ENCODE data around the gene AK5.

The AK5 gene

DNA sequence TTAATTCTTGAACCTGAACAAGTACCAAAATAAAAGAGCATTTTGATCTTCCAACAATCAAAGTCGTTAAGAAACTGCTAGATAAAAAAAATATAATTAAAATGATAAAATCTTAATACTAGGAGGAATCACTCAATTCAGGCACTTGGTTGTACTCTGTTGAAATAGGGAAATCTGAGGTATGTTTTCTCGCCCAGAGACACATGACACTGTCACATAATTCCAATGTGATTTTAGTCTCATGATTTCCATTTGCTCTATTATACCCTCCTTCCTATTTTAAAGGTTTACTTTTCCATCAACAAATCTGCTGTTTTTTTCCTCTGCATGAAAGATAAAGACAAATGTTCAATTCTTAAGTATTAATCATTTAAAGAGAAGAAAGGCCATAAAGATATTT, 303.1 kb downstream of the AK5 start:
- Histone ChIP-seq H3K36me3 (no peaks in the 10 kb centered on the region), H3K9me3 (no peaks in the 10 kb centered on the region), H3K4me3 (ENCODE audit: low read depth, low read length) (no peak overlapping the region), H3K4me1 (no peaks in the 10 kb centered on the region), H3K27me3 (no peaks in the 10 kb centered on the region)
- TF ChIP-seq, protein P1, sequence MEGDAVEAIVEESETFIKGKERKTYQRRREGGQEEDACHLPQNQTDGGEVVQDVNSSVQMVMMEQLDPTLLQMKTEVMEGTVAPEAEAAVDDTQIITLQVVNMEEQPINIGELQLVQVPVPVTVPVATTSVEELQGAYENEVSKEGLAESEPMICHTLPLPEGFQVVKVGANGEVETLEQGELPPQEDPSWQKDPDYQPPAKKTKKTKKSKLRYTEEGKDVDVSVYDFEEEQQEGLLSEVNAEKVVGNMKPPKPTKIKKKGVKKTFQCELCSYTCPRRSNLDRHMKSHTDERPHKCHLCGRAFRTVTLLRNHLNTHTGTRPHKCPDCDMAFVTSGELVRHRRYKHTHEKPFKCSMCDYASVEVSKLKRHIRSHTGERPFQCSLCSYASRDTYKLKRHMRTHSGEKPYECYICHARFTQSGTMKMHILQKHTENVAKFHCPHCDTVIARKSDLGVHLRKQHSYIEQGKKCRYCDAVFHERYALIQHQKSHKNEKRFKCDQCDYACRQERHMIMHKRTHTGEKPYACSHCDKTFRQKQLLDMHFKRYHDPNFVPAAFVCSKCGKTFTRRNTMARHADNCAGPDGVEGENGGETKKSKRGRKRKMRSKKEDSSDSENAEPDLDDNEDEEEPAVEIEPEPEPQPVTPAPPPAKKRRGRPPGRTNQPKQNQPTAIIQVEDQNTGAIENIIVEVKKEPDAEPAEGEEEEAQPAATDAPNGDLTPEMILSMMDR (IDR thresholded peaks at IDR 0.05; ENCODE audit: low read depth, low read length), result no peak
- no peak for DNase-seq

DNA sequence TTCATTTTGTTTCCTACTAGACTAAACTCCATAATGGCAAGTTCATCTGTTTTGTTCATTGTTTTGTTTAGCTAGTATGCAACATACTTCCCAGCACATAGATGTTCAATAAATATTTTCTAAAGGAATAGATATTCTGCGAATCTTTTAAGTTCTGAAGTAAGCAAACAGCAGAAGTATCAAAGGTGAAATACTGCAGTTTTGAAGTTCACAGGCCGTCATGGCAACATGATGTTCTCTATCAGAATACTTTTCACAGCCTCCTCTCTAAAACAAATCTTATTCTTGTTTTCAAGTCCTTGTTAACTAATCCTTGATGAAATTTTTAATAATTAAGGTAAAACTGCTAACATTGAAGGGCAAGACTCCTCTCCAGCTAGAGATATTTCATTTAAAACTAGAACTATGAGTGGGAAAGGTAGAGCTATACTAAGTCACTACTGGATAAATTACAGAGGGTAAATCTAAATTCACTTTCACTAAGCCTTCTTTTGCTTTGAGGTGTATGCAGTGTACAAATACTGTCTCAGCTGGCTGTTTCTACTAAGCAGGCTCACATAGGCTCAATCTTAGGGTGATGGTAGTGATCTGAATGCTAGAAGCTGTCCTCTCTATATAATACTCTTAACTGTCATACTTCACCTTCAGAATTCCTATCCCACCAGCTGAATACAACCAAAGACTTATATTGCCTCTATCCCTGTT, 303.9 kb downstream of the AK5 start:
- Histone ChIP-seq H3K4me1 (no peaks in the 10 kb centered on the region), H3K27me3 (no peaks in the 10 kb centered on the region), H3K9me3 (no peaks in the 10 kb centered on the region), H3K36me3 (no peaks in the 10 kb centered on the region), H3K4me3 (ENCODE audit: low read depth, low read length) (no peak overlapping the region)
- TF ChIP-seq, protein P1 (IDR thresholded peaks at IDR 0.05; ENCODE audit: low read depth, low read length), result no peak
- DNase-seq, result no peak

DNA sequence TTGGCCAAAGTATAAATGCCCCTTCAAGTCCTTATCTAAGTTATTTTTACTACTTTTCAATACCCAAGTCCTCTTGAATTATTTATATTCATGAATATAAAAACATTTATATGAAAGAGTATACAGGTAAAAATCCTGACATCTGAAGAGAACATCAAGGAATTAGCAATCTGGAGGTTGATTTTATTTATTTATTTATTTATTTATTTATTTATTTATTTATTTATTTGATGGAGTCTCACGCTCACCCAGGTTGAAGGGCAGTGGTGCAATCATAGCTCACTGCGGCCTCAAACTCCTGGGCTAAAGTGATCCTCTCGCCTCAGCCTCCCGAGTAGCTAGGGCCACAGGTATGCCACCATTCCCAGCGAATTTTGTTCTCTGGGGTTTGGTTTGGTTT, 307.4 kb downstream of the AK5 start:
- TF ChIP-seq, protein P1 (IDR thresholded peaks at IDR 0.05; ENCODE audit: low read depth, low read length), result no peak
- Histone ChIP-seq H3K27me3 (no peaks in the 10 kb centered on the region), H3K4me3 (ENCODE audit: low read depth, low read length) (no peak overlapping the region), H3K4me1 (no peaks in the 10 kb centered on the region), H3K36me3 (no peaks in the 10 kb centered on the region), H3K9me3 (no peaks in the 10 kb centered on the region)
- no peak for DNase-seq

- no peak for DNase-seq
- H3K36me3 ChIP-seq, result no peaks in the 10 kb centered on the region
- H3K4me1 ChIP-seq, result no peaks in the 10 kb centered on the region
- TF ChIP-seq, protein P1 (IDR thresholded peaks at IDR 0.05; ENCODE audit: low read depth, low read length), result no peak
- H3K27me3 ChIP-seq, result no peaks in the 10 kb centered on the region
- no peaks in the 10 kb centered on the region for H3K9me3 ChIP-seq
- no peak overlapping the region for H3K4me3 ChIP-seq (ENCODE audit: low read depth, low read length)
These were observed 308.8 kb downstream of the AK5 start for GRCh38 chr1:77590651-77591050.

GRCh38 chr1:77592906-77593305, 311.1 kb downstream of the AK5 start:
- Histone ChIP-seq H3K36me3 (no peaks in the 10 kb centered on the region), H3K4me1 (no peaks in the 10 kb centered on the region), H3K4me3 (ENCODE audit: low read depth, low read length) (no peak overlapping the region), H3K27me3 (no peaks in the 10 kb centered on the region), H3K9me3 (no peaks in the 10 kb centered on the region)
- TF ChIP-seq, protein P1 (IDR thresholded peaks at IDR 0.05; ENCODE audit: low read depth, low read length), result no peak
- DNase-seq, result no peak

- H3K4me1 ChIP-seq, result no peaks in the 10 kb centered on the region
- no peak for DNase-seq
- no peaks in the 10 kb centered on the region for H3K36me3 ChIP-seq
- no peak overlapping the region for H3K4me3 ChIP-seq (ENCODE audit: low read depth, low read length)
- H3K27me3 ChIP-seq, result no peaks in the 10 kb centered on the region
- no peaks in the 10 kb centered on the region for H3K9me3 ChIP-seq
- TF ChIP-seq, protein P1 (IDR thresholded peaks at IDR 0.05; ENCODE audit: low read depth, low read length), result no peak
These were observed 312.7 kb downstream of the AK5 start for GRCh38 chr1:77594366-77595112.
